Measurements from ENCODE around the gene STAC.
A peak's percentile ranks its signal among the peaks of the same experiment; 100 is the strongest.
"Not testable (repeated sequence)": the region's sequence is repeated elsewhere in the genome, so short reads cannot be mapped to it uniquely, and the experiment has no call there.

STAC gene

DNA sequence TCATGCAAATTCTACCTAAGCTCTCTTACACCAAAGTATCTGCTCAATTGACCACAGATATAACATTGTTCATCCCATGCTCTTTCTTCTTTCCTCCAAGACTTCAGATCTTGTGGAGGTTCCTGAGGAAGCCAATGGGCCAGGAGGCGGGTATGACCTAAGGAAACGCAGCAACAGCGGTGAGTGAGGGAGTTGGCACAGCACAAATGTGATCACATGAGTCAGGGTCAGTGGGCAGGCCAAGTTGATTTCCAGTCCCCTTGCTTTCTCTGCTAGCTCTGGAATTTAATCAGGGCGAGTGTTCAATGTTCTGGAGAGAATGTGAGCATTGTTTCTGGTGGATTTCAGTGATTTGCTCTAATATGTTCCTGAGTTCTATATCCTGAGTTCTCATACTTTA, 112.7 kb downstream of the STAC start:
- DNase-seq (ENCODE audit: low read depth), result no peak
- TF ChIP-seq, protein P1, sequence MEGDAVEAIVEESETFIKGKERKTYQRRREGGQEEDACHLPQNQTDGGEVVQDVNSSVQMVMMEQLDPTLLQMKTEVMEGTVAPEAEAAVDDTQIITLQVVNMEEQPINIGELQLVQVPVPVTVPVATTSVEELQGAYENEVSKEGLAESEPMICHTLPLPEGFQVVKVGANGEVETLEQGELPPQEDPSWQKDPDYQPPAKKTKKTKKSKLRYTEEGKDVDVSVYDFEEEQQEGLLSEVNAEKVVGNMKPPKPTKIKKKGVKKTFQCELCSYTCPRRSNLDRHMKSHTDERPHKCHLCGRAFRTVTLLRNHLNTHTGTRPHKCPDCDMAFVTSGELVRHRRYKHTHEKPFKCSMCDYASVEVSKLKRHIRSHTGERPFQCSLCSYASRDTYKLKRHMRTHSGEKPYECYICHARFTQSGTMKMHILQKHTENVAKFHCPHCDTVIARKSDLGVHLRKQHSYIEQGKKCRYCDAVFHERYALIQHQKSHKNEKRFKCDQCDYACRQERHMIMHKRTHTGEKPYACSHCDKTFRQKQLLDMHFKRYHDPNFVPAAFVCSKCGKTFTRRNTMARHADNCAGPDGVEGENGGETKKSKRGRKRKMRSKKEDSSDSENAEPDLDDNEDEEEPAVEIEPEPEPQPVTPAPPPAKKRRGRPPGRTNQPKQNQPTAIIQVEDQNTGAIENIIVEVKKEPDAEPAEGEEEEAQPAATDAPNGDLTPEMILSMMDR (conservative IDR thresholded peaks at IDR 0.05; ENCODE audit: low read length), result no peak
- no peak overlapping the region for H3K4me3 ChIP-seq (ENCODE audit: low read length)

DNA sequence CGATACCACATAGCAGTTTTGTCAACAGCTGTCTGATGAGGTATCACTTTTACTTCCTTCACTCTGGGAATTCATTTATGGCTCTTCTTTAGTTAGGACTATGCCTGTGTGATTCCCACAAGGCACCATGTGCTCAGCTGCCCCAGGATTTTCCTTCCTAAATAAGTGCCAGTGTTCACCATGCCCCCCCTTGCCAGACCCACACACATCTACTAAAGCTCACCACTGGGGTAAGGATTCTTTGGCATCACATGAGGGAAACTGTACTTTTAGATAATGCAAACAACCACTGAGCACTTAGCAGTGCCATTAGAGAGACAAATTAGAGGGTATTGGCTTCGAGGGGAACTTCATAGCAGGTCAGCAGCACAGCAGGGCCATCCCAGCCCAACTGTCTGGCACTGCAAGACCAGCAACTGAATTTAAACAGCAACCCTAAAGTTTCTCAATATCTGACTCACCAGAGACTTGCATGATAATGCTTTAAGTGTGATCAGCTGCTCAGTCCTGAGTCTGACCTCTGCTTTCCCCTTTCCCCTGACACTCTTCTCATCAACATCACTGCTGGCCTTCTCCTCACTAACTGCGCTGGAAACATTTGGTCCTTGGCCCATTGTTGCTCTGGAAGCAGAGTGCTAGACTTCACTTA, 114.3 kb downstream of the STAC start:
- TF ChIP-seq, protein P1 (conservative IDR thresholded peaks at IDR 0.05; ENCODE audit: low read length), result no peak
- DNase-seq (ENCODE audit: low read depth), result peak; percentile 96
- no peak overlapping the region for H3K4me3 ChIP-seq (ENCODE audit: low read length)

DNA sequence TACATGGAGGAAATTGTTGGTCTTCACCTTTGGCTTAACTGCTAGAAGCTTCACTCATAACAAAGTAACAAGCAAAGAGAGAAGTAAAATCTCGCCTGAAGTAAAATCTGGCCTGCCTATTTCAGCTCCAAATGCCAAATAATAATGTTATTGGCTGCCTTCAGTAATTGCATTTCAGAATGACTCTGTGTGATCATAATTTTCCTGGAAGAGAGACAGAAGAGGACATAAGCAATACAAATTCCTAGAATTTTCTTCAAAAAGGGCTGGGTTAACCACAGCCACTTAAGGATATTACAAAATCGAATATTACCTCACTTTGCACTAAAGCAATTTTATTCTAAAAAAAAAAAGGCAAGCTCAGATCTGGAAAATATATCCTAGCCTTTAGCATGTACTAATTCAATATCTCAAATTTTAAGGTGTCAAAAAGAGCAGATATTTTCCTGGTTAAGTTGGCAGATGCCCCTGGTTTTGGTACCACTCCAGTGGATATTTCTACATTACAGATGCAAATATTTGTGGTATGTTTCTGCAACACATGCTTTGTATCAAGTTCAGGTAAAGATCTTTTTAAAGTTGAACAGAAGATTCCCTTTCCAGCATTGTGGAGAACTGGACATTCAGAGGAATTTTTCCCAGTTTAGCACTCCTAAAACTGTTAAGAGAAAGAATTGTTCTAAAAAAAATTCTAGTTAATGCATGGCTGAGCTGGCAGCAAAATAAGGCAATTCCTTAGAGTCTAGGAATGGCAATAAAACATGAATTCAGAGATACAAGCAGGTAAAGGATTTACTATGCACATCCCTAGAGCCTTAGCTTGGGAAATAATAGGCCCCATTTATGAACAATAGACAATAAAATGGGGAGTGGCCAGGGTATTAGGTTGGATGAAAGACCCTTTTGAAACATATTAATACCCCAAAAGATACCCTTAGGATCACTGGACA, 116.7 kb downstream of the STAC start:
- TF ChIP-seq, protein P1 (conservative IDR thresholded peaks at IDR 0.05; ENCODE audit: low read length), result no peak
- H3K4me3 ChIP-seq (ENCODE audit: low read length), result no peak overlapping the region
- DNase-seq (ENCODE audit: low read depth), result peak; percentile 95

DNA sequence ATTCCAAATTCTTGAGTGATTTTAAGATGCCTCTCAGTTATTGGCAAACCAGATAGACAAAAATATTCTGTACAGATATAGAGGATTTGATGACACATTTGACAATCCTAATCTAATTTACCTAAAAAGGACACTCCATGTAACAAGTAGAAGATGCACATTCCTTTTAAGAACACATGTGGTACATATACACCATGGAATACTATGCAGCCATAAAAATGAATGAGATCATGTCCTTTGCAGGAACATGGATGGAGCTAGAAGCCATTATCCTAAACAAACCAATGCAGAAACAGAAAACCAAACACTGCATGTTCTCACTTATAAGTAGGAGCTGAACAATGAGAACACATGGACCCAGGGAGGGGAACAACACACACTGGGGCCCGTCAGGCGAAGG, 119.7 kb downstream of the STAC start:
- not testable (repeated sequence) for H3K4me3 ChIP-seq (ENCODE audit: low read length); DNase-seq (ENCODE audit: low read depth)

DNA sequence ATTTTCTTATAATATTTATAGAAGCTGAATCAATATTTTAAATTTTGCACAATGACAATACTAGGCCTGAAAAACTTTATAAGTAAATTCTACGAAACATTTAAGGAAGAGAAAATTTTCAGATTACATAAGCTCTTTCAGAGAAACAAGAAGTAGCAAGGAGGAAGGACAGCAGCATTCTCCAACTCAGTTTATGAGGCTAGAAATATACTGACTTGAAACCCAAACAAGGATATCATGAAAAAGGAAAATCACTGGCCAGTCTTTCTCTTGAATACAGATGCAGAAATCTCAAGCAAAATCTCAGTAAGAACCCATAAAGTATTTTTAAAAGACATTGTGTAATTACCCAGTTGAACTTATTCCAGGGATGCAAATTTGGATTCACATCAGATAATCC, 121.3 kb downstream of the STAC start:
- no peak overlapping the region for H3K4me3 ChIP-seq (ENCODE audit: low read length)
- TF ChIP-seq, protein P1 (conservative IDR thresholded peaks at IDR 0.05; ENCODE audit: low read length), result no peak
- DNase-seq (ENCODE audit: low read depth), result no peak

DNA sequence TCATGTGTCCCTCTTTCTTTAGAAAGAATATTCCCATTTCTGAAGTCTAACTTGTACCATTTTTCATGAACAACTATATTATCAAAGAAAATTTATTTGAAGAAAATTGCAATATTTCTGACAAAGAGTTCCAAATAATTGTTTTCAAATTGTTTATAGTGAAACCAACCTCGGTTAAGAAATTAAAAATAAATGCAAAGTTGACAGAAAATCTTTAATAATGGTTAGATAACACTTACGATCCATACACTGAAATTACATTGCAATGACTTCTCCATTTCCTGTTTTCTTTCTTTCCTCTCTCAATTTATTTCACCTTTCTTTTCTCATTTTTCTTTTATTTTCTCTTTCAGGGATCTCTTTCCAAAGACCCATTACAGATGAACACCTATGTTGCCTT, 125.1 kb downstream of the STAC start:
- TF ChIP-seq, protein P1 (conservative IDR thresholded peaks at IDR 0.05; ENCODE audit: low read length), result no peak
- no peak for DNase-seq (ENCODE audit: low read depth)
- H3K4me3 ChIP-seq (ENCODE audit: low read length), result no peak overlapping the region

DNA sequence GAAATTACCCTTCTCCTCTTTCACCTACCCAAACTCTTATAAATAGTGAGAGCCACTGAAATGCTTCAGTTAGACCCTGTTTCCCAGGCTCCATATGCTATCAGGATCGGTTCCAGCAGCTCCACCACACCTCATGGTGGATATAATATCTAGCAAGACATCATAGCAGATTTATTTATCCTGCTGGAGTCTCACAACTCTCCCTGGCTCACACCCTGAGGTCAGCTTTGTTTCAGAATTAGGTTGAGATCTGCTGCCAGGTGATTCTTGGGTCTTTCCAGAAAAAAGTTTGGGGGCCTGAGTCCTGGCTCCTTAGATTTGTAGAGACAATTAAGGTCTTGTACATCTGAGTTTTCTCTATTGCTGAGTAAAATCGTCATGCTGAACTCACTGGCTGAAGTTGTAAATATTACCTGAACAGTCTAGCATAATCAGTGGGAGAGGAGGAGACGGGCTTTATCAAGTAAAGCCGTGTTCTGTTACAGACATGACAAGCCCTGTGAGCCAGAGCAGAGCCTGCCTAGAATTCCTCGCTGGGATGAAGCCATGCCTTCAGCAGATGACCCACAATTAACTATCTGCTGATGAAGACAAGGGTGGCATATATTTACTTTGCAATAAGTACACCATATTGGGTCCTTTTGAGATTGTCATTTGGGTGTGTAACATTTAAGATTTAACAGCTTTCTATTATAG, 131.6 kb downstream of the STAC start:
- DNase-seq (ENCODE audit: low read depth), result no peak
- no peak overlapping the region for H3K4me3 ChIP-seq (ENCODE audit: low read length)
- TF ChIP-seq, protein P1 (conservative IDR thresholded peaks at IDR 0.05; ENCODE audit: low read length), result no peak
